GM06990 (cell line): ENCODE results near the gene ZNF561.

Experiments
- DNase-seq: peaks from one replicate; pipeline ENCODE4 v3.0.0-alpha.2; 2011; ENCODE audit not compliant: insufficient read length; ENCODE audit errors: extremely low read depth
- H3K27me3 ChIP-seq: replicated peaks from 2 replicates; pipeline ENCODE4 v1.6.0; 2011; ENCODE audit warnings: low read length; ENCODE audit not compliant: control insufficient read depth, insufficient read depth
- H3K36me3 ChIP-seq: 2 replicates; pipeline ENCODE4 v1.5.1; 2011; ENCODE audit warnings: low read length; ENCODE audit not compliant: control insufficient read depth, insufficient read depth
- H3K4me3 ChIP-seq: replicated peaks from 2 replicates; pipeline ENCODE4 v1.5.1; 2011; ENCODE audit warnings: low read depth, mild to moderate bottlenecking, control low read depth, low read length
- TF ChIP-seq, protein P1 (sequence below): IDR thresholded peaks from 2 replicates; pipeline ENCODE4 v1.5.1; 2011; ENCODE audit warnings: low read length, control low read depth, mild to moderate bottlenecking, inconsistent platforms; ENCODE audit not compliant: insufficient read depth, poor library complexity, severe bottlenecking

ZNF561 gene

DNA sequence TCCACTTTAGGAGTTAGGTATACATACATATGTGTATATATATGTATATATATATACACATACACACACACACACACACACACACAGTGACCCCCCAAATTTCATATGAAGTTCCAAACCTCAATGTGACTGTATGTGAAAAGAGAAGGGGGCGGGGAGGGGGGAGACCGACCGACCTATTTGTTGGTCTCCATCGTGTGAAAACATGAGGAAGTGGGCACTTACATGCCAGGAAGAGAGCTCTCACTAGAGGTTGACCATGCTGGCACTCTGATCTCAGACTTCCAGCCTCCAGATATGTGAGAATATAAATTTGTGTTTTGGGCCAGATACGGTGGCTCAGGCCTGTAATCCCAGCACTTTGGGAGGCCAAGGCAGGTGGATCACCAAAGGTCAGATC lies 29.3 kb upstream of the ZNF561 start:
- no peaks in the 10 kb centered on the region for H3K27me3 ChIP-seq
- TF ChIP-seq, protein P1, sequence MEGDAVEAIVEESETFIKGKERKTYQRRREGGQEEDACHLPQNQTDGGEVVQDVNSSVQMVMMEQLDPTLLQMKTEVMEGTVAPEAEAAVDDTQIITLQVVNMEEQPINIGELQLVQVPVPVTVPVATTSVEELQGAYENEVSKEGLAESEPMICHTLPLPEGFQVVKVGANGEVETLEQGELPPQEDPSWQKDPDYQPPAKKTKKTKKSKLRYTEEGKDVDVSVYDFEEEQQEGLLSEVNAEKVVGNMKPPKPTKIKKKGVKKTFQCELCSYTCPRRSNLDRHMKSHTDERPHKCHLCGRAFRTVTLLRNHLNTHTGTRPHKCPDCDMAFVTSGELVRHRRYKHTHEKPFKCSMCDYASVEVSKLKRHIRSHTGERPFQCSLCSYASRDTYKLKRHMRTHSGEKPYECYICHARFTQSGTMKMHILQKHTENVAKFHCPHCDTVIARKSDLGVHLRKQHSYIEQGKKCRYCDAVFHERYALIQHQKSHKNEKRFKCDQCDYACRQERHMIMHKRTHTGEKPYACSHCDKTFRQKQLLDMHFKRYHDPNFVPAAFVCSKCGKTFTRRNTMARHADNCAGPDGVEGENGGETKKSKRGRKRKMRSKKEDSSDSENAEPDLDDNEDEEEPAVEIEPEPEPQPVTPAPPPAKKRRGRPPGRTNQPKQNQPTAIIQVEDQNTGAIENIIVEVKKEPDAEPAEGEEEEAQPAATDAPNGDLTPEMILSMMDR, result no peak
- no peak for DNase-seq
- H3K36me3 ChIP-seq, result peaks cover 15% of the 10 kb centered on the region
- no peak overlapping the region for H3K4me3 ChIP-seq

DNA sequence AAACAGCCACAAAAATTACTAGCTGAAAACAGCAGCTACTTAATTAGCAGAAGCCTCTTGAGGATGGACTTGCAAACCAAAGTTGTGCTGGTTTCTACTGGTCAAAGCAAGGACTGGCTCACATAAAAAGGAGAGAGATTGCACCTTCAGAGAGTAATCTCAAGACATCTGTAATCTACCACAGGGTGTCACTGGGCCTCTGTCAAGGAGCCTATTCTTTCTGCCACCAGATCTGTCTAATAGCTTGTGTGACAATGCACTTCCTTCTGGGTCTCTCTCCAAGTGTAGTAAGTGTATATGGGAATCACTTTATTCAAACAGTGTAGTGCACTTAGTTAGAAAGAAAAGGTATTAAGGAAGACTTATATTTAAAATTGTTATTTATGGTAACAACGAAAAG lies 24.4 kb upstream of the ZNF561 start:
- no peaks in the 10 kb centered on the region for H3K27me3 ChIP-seq
- TF ChIP-seq, protein P1, result no peak
- peaks cover 2% of the 10 kb centered on the region for H3K36me3 ChIP-seq
- no peak for DNase-seq
- no peak overlapping the region for H3K4me3 ChIP-seq

DNA sequence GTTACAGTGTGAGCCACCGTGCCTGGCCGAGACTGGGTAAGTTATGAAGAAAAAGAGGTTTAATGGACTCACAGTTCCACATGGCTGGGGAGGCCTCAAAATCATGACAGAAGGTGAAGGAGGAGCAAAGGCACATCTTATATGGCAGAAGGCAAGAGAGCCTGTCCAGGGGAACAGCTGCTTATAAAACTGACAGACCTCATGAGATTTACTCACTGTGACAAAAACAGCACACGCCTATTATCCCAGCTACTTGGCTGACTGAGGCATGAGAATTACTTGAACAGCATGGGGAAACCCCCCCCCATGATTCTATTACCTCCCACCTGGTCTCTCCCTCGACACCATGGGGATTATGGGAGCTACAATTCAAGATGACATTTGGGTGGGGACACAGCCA lies 23.4 kb upstream of the ZNF561 start:
- no peak overlapping the region for H3K4me3 ChIP-seq
- no peak for DNase-seq
- H3K27me3 ChIP-seq, result no peaks in the 10 kb centered on the region
- no peaks in the 10 kb centered on the region for H3K36me3 ChIP-seq
- TF ChIP-seq, protein P1, result no peak

DNA sequence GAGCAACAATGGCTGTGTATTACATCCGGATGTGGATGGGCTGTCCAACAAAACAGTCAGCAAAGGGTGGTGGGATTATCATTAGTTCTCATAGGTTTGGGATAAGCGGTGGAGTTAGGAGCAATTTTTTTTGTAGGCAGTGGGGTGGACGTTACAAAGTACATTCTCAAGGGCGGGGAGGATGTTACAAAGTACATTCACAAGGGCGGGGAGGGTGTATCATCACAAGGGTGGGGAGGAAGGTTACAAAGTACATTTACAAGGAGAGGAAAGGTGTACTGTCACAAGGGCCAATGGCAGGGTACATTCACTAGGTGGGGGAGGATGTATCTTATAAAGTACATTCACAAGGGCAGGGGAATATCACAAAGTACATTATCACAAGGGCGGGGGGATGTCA lies 20.8 kb upstream of the ZNF561 start:
- Histone ChIP-seq H3K27me3 (no peaks in the 10 kb centered on the region), H3K36me3 (no peaks in the 10 kb centered on the region), H3K4me3 (no peak overlapping the region)
- TF ChIP-seq, protein P1, result no peak
- DNase-seq, result no peak

DNA sequence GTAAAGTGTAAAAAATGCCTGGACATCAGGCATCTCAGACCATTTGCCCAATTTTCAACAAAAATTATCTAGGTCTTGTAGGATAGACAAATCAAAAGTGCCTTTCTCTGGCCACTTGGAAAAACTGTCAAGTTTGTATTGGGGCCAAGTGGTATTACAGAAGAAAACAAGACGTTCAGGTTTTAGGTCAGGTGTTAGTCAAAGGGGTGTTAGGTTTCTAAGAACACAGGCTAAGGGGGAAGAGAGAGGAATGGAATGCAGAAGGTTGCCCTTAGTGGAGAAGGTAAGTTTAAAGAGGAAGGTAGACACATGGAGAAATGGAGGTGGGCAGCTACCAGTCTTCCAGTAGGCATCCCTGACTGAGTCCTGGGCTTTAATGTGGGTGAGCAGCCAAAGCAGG lies 19.9 kb upstream of the ZNF561 start:
- DNase-seq, result no peak
- H3K36me3 ChIP-seq, result no peaks in the 10 kb centered on the region
- TF ChIP-seq, protein P1, result no peak
- H3K27me3 ChIP-seq, result no peaks in the 10 kb centered on the region
- no peak overlapping the region for H3K4me3 ChIP-seq

DNA sequence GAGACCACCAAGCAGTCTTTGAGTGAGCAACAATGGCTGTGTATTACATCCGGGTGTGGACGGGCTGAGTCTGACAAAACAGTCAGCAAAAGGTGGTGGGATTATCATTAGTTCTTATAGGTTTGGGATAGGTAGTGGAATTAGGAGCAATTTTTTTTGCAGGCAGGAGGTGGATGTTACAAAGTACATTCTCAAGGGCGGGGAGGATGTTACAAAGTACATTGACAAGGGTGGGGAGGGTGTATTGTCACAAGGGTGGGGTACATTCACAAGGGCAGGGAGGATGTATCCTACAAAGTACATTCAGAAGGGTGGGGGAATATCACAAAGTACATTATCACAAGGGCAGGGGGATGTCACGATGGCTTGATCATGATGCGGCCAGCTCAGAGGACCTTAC lies 15.0 kb upstream of the ZNF561 start:
- Histone ChIP-seq H3K27me3 (no peaks in the 10 kb centered on the region), H3K4me3 (no peak overlapping the region), H3K36me3 (no peaks in the 10 kb centered on the region; the same call in none of the 2 replicates)
- TF ChIP-seq, protein P1, result no peak
- no peak for DNase-seq
